ENCODE data around the gene IL5.

GRCh38 chr5:132497488-132497997, 45.8 kb downstream of the IL5 start:
- TF ChIP-seq CTCF (IDR thresholded peaks at IDR 0.05) (no peak), POLR2A (IDR thresholded peaks at IDR 0.05) (no peak)

Data from vagina (tissue), 2 donors.